RWPE2 (cell line): Measurements from ENCODE around the gene CHRNA3.
A peak's percentile ranks its signal among the peaks of the same experiment; 100 is the strongest.

ENCODE experiments used
- ATAC-seq: fragments of 200-7000 bp; cut with Tn5 transposase; 3 replicates; pipeline ENCODE4 v1.9.1; 2021; ENCODE audit warnings: low read depth
- DNase-seq: peaks from one replicate; pipeline ENCODE4 v3.0.0-alpha.2; 2020; ENCODE audit warnings: low spot score
- H3K27ac ChIP-seq: fragments of 450-650 bp; 2 replicates; pipeline ENCODE4 v1.5.1; 2017; ENCODE audit warnings: mild to moderate bottlenecking; ENCODE audit not compliant: poor library complexity, severe bottlenecking
- H3K27me3 ChIP-seq: fragments of 250-450 bp; sonication (Bioruptor Pico); 2 replicates; pipeline ENCODE4 v1.5.1; 2021; ENCODE audit warnings: mild to moderate bottlenecking, moderate library complexity; ENCODE audit not compliant: insufficient read depth, poor library complexity, severe bottlenecking
- H3K36me3 ChIP-seq: fragments of 250-450 bp; sonication (Bioruptor Pico); 2 replicates; pipeline ENCODE4 v1.5.1; 2020; ENCODE audit warnings: low read depth, mild to moderate bottlenecking, moderate library complexity
- H3K4me1 ChIP-seq: fragments of 250-450 bp; sonication (Bioruptor Pico); 2 replicates; pipeline ENCODE4 v1.5.1; 2021; ENCODE audit warnings: mild to moderate bottlenecking, moderate library complexity; ENCODE audit not compliant: insufficient read depth, poor library complexity, severe bottlenecking
- H3K4me3 ChIP-seq: fragments of 250-450 bp; sonication (Bioruptor Pico); 2 replicates; pipeline ENCODE4 v1.5.1; 2021; ENCODE audit warnings: mild to moderate bottlenecking, moderate library complexity; ENCODE audit not compliant: severe bottlenecking
- H3K9me3 ChIP-seq: fragments of 250-450 bp; sonication (Bioruptor Pico); 2 replicates; pipeline ENCODE4 v1.5.1; 2021; ENCODE audit warnings: mild to moderate bottlenecking, moderate library complexity; ENCODE audit not compliant: severe bottlenecking
- CTCF ChIP-seq: fragments of 450-650 bp; IDR thresholded peaks from one replicate; pipeline ENCODE4 v1.5.1; 2017; ENCODE audit warnings: mild to moderate bottlenecking, moderate library complexity; ENCODE audit not compliant: poor library complexity, severe bottlenecking

Gene CHRNA3

GRCh38 chr15:78605680-78606079 is 15.1 kb downstream of the CHRNA3 start:
- DNase-seq (no peak), ATAC-seq (peak; percentile 29; the same call in 2 of the 3 replicates)
- Histone ChIP-seq H3K4me3 (no peak overlapping the region), H3K36me3 (no peaks in the 10 kb centered on the region), H3K4me1 (no peaks in the 10 kb centered on the region), H3K9me3 (no peaks in the 10 kb centered on the region), H3K27me3 (peaks cover 5% of the 10 kb centered on the region), H3K27ac (no peak overlapping the region)
- TF ChIP-seq CTCF: no peak

DNA sequence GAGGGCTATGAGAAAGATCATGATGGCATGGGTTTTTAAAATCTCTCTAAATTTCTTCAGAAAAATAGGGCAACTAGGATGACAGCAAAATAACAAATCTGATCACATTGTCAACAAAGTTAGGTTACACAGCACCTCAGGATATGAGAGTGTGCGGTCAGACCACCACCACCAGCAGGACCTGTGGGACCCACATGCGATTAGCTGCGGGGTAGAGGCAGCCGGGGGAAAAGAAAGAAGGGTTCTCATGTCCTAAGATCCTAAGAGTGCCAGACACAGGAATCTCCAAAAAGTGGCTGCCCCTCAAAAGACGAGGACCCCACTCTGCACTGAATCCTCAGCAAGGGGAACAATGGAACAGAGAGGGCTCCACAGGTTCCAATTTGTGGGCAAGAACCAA is 15.6 kb downstream of the CHRNA3 start:
- DNase-seq: no peak
- no peaks in the 10 kb centered on the region for H3K36me3 ChIP-seq
- no peaks in the 10 kb centered on the region for H3K9me3 ChIP-seq
- H3K27me3 ChIP-seq: peaks cover 5% of the 10 kb centered on the region
- no peak for ATAC-seq
- TF ChIP-seq CTCF: no peak
- H3K4me3 ChIP-seq: no peak overlapping the region
- H3K27ac ChIP-seq: no peak overlapping the region
- no peaks in the 10 kb centered on the region for H3K4me1 ChIP-seq

DNA sequence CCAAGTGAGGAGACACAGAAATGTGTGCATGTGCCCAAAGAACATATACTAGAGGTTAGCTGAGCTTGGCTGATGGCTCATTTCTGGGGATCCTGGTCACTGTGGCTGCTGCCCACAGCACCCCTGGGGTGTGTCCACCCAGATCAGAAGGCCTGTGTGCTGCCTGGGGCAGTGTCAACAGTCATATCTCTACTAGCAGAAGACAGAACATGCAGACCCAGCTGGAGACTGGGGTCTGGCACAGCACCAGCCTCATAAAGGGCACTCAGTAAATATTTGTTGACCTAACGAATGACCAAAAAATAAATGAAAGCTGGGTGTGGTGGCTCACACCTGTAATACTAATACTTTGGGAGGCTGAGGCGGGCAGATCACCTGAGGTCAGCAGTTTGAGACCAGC is 16.4 kb downstream of the CHRNA3 start:
- no peak overlapping the region for H3K4me3 ChIP-seq
- no peak for TF ChIP-seq CTCF
- peaks cover 5% of the 10 kb centered on the region for H3K27me3 ChIP-seq
- H3K27ac ChIP-seq: no peak overlapping the region
- H3K4me1 ChIP-seq: no peaks in the 10 kb centered on the region
- no peaks in the 10 kb centered on the region for H3K9me3 ChIP-seq
- ATAC-seq: no peak
- no peaks in the 10 kb centered on the region for H3K36me3 ChIP-seq
- DNase-seq: no peak

- Histone ChIP-seq H3K4me1 (no peaks in the 10 kb centered on the region), H3K27ac (no peak overlapping the region), H3K36me3 (no peaks in the 10 kb centered on the region), H3K9me3 (no peaks in the 10 kb centered on the region), H3K4me3 (no peak overlapping the region), H3K27me3 (no peaks in the 10 kb centered on the region)
- DNase-seq (no peak), ATAC-seq (no peak)
- TF ChIP-seq CTCF: no peak
Observed at GRCh38 chr15:78603467-78603866, 17.3 kb downstream of the CHRNA3 start.

DNA sequence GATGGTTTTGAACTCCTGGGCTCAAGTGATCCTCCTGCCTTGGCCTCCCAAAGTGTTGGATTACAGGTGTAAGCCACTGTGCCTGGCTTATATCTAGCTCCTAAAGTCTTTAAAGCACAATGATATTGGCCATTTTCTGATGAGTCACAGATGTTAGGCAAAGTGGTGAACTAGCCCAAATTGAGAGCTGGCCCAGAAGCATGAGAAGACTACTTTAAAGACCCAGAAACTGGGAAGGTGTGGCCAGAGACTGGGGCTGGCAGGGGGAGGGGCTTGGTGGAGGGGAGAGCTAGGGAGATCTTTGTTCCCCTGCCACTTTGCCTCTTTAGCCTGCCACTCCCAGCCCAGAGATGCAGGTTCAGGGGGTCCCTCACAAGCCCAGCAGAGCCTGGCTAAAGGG is 21.6 kb downstream of the CHRNA3 start:
- no peaks in the 10 kb centered on the region for H3K9me3 ChIP-seq
- no peak for TF ChIP-seq CTCF
- H3K4me3 ChIP-seq: no peak overlapping the region
- no peak overlapping the region for H3K27ac ChIP-seq
- peak; percentile 42; the same call in 2 of the 3 replicates for ATAC-seq
- H3K4me1 ChIP-seq: no peaks in the 10 kb centered on the region
- no peaks in the 10 kb centered on the region for H3K27me3 ChIP-seq
- H3K36me3 ChIP-seq: no peaks in the 10 kb centered on the region
- DNase-seq: no peak
